ENCODE measurements around the gene EFHD1. TPM values are rescaled to one million over a fixed set of nuclear protein-coding genes. Genes with fewer than 3 reads are reported as not detected.

Gene EFHD1
- total RNA-seq, result 10 to 100 TPM; 13.3 to 23.7 (median 15.3) TPM

DNA sequence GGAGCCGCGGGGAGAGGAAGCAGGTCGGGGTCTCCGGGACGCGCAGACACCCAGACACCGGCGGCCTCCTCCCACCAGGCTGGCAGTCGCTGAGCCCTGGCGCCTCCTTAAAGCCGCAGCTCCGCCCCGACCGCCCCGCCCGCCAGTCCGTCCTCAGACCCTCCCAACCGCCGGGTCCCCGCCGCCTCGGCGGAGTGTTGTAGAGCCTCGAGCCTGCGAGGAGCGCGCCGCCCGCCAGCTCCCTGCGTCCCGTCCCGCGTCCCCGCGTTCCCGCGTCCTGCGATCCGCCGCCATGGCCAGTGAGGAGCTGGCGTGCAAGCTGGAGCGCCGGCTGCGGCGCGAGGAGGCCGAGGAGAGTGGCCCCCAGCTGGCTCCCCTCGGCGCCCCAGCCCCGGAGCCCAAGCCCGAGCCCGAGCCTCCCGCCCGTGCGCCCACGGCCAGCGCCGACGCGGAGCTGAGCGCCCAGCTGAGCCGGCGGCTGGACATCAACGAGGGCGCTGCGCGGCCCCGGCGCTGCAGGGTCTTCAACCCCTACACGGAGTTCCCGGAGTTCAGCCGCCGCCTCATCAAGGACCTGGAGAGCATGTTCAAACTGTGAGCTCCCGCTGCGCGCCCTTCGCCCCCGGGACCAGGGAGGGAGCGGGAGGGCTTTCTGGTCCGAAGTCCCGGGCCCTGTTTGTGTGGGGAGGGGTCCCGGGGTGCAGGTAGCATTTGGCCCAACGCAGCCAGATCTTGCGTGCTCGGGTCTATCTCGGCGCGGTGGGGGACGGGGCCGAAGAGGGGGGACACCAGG, at the start of gene EFHD1:
EFHD1 (plus strand) TSS at position 192 of the 793 bp plus-strand sequence; CDS start at position 293, 101 bp downstream.
- Histone ChIP-seq H3K4me3 (peak within 1 kb of the TSS; percentile 57 to 78 (median 66)), H3K36me3 (no peaks in the 10 kb centered on the region), H3K27ac (replicated peaks in 1 of 4) (peak within 1 kb of the TSS; percentile 65 to 83 (median 76)), H3K4me1 (peaks cover 6 to 30% (median 28%) of the 10 kb centered on the region in 4 donors), H3K9me3 (no peaks in the 10 kb centered on the region), H3K27me3 (peaks cover 9 to 70% (median 25%) of the 10 kb centered on the region in 4 donors)
- intact Hi-C loops (cut with DNase I), result no loop called here
- TF ChIP-seq, protein P1, sequence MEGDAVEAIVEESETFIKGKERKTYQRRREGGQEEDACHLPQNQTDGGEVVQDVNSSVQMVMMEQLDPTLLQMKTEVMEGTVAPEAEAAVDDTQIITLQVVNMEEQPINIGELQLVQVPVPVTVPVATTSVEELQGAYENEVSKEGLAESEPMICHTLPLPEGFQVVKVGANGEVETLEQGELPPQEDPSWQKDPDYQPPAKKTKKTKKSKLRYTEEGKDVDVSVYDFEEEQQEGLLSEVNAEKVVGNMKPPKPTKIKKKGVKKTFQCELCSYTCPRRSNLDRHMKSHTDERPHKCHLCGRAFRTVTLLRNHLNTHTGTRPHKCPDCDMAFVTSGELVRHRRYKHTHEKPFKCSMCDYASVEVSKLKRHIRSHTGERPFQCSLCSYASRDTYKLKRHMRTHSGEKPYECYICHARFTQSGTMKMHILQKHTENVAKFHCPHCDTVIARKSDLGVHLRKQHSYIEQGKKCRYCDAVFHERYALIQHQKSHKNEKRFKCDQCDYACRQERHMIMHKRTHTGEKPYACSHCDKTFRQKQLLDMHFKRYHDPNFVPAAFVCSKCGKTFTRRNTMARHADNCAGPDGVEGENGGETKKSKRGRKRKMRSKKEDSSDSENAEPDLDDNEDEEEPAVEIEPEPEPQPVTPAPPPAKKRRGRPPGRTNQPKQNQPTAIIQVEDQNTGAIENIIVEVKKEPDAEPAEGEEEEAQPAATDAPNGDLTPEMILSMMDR (IDR thresholded peaks at IDR 0.05), result no peak
- TF ChIP-seq EP300 (IDR thresholded peaks at IDR 0.05) (no peak), POLR2AphosphoS5 (IDR thresholded peaks at IDR 0.05) (peak in 1 of 2 donors; percentile 62)
- DNase-seq (ENCODE audit: extremely low spot score), result no peak
- 2% methylated on average over 48 of the region's 90 CpGs for WGBS

DNA sequence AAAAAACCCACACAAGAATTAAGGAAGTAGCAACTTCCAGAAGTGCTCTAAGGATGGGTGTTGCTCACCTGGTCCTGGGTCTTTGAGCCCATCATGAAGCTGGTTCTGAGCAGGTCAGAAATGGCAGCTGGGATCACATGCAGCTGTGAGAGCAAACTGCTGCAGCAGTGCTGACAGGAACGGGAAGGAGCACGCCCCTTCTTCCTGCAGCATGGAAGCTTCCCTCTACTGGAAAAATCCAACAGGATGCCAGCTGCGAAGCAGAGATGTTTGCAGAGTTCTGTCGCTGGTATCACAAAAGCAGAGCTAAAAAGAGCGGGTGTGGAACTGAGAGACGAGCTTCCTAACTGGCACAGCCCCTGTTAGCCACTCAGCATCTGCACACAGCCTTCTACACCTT, 49.2 kb upstream of the EFHD1 start:
- H3K36me3 ChIP-seq, result peaks cover 9 to 52% (median 34%) of the 10 kb centered on the region in 4 donors

GRCh38 chr2:232586943-232587505, 46.4 kb upstream of the EFHD1 start:
- peaks cover 7 to 19% (median 16%) of the 10 kb centered on the region in 4 donors for H3K4me1 ChIP-seq
- H3K27me3 ChIP-seq, result no peaks in the 10 kb centered on the region
- H3K36me3 ChIP-seq, result peaks cover 9 to 27% (median 16%) of the 10 kb centered on the region in 4 donors
- WGBS, result 86% methylated on average over 5 of the region's 5 CpGs
- H3K4me3 ChIP-seq, result no peak overlapping the region
- no peaks in the 10 kb centered on the region for H3K9me3 ChIP-seq
- TF ChIP-seq EP300 (IDR thresholded peaks at IDR 0.05) (no peak), POLR2AphosphoS5 (IDR thresholded peaks at IDR 0.05) (no peak), POLR2A (IDR thresholded peaks at IDR 0.05; ENCODE audit: low read depth) (no peak)
- TF ChIP-seq, protein P1 (IDR thresholded peaks at IDR 0.05), result no peak
- no peak for DNase-seq (ENCODE audit: extremely low spot score)
- no peak overlapping the region for H3K27ac ChIP-seq (replicated peaks in 1 of 4)
- intact Hi-C loops (cut with DNase I), result no loop called here

More for the DNA sequence above, 49.2 kb upstream of the EFHD1 start:
- TF ChIP-seq POLR2AphosphoS5 (IDR thresholded peaks at IDR 0.05) (peak in 1 of 2 donors; percentile 14), EP300 (IDR thresholded peaks at IDR 0.05) (no peak), POLR2A (IDR thresholded peaks at IDR 0.05; ENCODE audit: low read depth) (no peak)
- TF ChIP-seq, protein P1 (IDR thresholded peaks at IDR 0.05), result no peak
- H3K9me3 ChIP-seq, result no peaks in the 10 kb centered on the region
- no peak overlapping the region for H3K27ac ChIP-seq (replicated peaks in 1 of 4)
- intact Hi-C loops (cut with DNase I), result no loop called here
- H3K4me3 ChIP-seq, result no peak overlapping the region
- H3K27me3 ChIP-seq, result no peaks in the 10 kb centered on the region
- 91% methylated on average over 6 of the region's 6 CpGs for WGBS
- DNase-seq (ENCODE audit: extremely low spot score), result no peak
- H3K4me1 ChIP-seq, result peaks cover 6 to 13% (median 11%) of the 10 kb centered on the region in 4 donors

- H3K27ac ChIP-seq (replicated peaks in 1 of 4), result no peak overlapping the region
- no peaks in the 10 kb centered on the region for H3K9me3 ChIP-seq
- intact Hi-C loops (cut with DNase I), result no loop called here
- H3K36me3 ChIP-seq, result peaks cover 5 to 22% (median 13%) of the 10 kb centered on the region in 4 donors
- DNase-seq (ENCODE audit: extremely low spot score), result no peak
- peaks cover 7 to 21% (median 18%) of the 10 kb centered on the region in 4 donors for H3K4me1 ChIP-seq
- WGBS, result 79% methylated on average over 7 of the region's 7 CpGs
- no peaks in the 10 kb centered on the region for H3K27me3 ChIP-seq
- no peak overlapping the region for H3K4me3 ChIP-seq
- TF ChIP-seq POLR2AphosphoS5 (IDR thresholded peaks at IDR 0.05), result no peak
- TF ChIP-seq EP300 (IDR thresholded peaks at IDR 0.05), result no peak
- TF ChIP-seq, protein P1 (IDR thresholded peaks at IDR 0.05), result no peak
- TF ChIP-seq POLR2A (IDR thresholded peaks at IDR 0.05; ENCODE audit: low read depth), result no peak
Observed at GRCh38 chr2:232587512-232587911, 45.9 kb upstream of the EFHD1 start.

Data from esophagus muscularis mucosa (tissue), 4 donors.